Psoas muscle (tissue), 8 donors: ENCODE measurements around the gene ADAR. TPM values are rescaled to one million over a fixed set of nuclear protein-coding genes. Genes with fewer than 3 reads are reported as not detected.

Experiments used
- ATAC-seq, 4 donors: fragments of 200-7000 bp; cut with Tn5 transposase; one replicate each; pipeline ENCODE4 v1.9.1; 2020; ENCODE audit warnings: moderate library complexity in 3 of 4, mild to moderate bottlenecking in 2 of 4
- DNase-seq, 2 donors: peaks; one replicate each; pipeline ENCODE4 v3.0.0-alpha.2; 2020
- H3K27ac ChIP-seq: fragments of 200-600 bp; one replicate; pipeline ENCODE4 v1.8.0; 2022
- H3K27me3 ChIP-seq, 3 donors: fragments of 200-600 bp in 1 of 3; one replicate each; pipeline versions ENCODE4 v1.6.1 to v1.8.0; 2013 to 2022; ENCODE audit warnings: low read length in 2 of 3, mild to moderate bottlenecking in 2 of 3, moderate library complexity in 1 of 3; ENCODE audit not compliant: insufficient read depth in 3 of 3
- H3K36me3 ChIP-seq, 2 donors: fragments of 200-600 bp in 1 of 2; one replicate each; pipeline versions ENCODE4 v1.6.1 to v1.8.0; 2013 to 2022; ENCODE audit warnings: low read depth in 1 of 2, mild to moderate bottlenecking in 1 of 2, moderate library complexity in 1 of 2; ENCODE audit not compliant: insufficient read depth in 1 of 2
- H3K4me1 ChIP-seq: fragments of 200-600 bp; one replicate; pipeline ENCODE4 v1.8.0; 2022
- H3K4me3 ChIP-seq: fragments of 200-600 bp; one replicate; pipeline ENCODE4 v1.8.0; 2022; ENCODE audit warnings: mild to moderate bottlenecking
- H3K9me3 ChIP-seq: fragments of 200-600 bp; one replicate; pipeline ENCODE4 v1.8.0; 2022
- CTCF ChIP-seq: fragments of 200-600 bp; IDR thresholded peaks from one replicate; pipeline ENCODE4 v1.8.0; 2022; ENCODE audit warnings: antibody characterized with exemption
- WGBS, 3 donors: extraction: QIAGEN DNeasy Blood & Tissue Kit; methylation state at CpG; one replicate each; pipeline versions ENCODE4 v1.1.6 to v1.1.7; 2013; 5-methylcytosine and 5-hydroxymethylcytosine counted together
- intact Hi-C, 2 donors: fragments of 100-400 bp; cut with DNase I; formaldehyde crosslinking; loops; one replicate each; pipeline versions ENCODE4 v1.11.0 to v1.14.2; 2022
- polyA plus RNA-seq, 3 donors: library from polyadenylated mRNA; stranded (reverse); fragments of 200-250 nt; gene quantifications; one replicate each; pipeline ENCODE4 v1.2.3, GENCODE V29; 2013
- total RNA-seq, 4 donors: library from RNA; stranded (reverse); fragmentation: NEBNext Ultra II Directional in 2 of 4; extraction: Animal tissue kit (Norgen Biotek cat#: 25700) in 2 of 4; gene quantifications; one replicate each; pipeline versions ENCODE4 v1.2.1 to v1.2.4, GENCODE V29; 2021 to 2023
- donor health status: healthy with polysubstance abuse.
- donor health status: DM: no; HTN: no; CAD: no; lungs with moderate emphysema.
- donor health status: Bipolar disorder and iron deficiency.
- donor health status: healthy.
- donor health status: DM: yes; HTN: yes; CAD: no.
- donor health status: DM: no; HTN: no; CAD: no.
- donor health status: DM: no; HTN: no; CAD: no.
- donor health status: DM: yes; HTN: yes; CAD: no.

The ADAR gene
- total and polyA plus RNA-seq, 7 donors: 8.8 to 34.8 (median 21.1) TPM

GRCh38 chr1:154586641-154587040 is 21.3 kb downstream of the ADAR start:
- Histone ChIP-seq H3K9me3 (no peaks in the 10 kb centered on the region), H3K4me1 (no peaks in the 10 kb centered on the region), H3K4me3 (no peak overlapping the region), H3K27ac (no peak overlapping the region), H3K27me3 (no peaks in the 10 kb centered on the region), H3K36me3 (peaks cover 16 to 100% of the 10 kb centered on the region in 2 donors)
- no peak for DNase-seq
- no peak for TF ChIP-seq CTCF
- intact Hi-C loops: loop anchor here in 1 of 2 donors (5.0 kb wide), 1 partner anchor 306 kb away; no protein-coding TSS in a partner anchor
- ATAC-seq: no peak
- WGBS, 3 donors: 90 to 93% (median 93%) methylated on average over 6 of the region's 6 CpGs

- intact Hi-C loops: loop anchor here in 1 of 2 donors (5.0 kb wide), 1 partner anchor 306 kb away; no protein-coding TSS in a partner anchor
- Histone ChIP-seq H3K27me3 (no peaks in the 10 kb centered on the region), H3K9me3 (no peaks in the 10 kb centered on the region), H3K4me3 (no peak overlapping the region), H3K36me3 (peaks cover 16 to 100% of the 10 kb centered on the region in 2 donors), H3K27ac (no peak overlapping the region), H3K4me1 (no peaks in the 10 kb centered on the region)
- TF ChIP-seq CTCF: no peak
- ATAC-seq (no peak), DNase-seq (no peak)
- WGBS, 3 donors: 87 to 88% (median 88%) methylated on average over 10 of the region's 10 CpGs
Observed at GRCh38 chr1:154586231-154586630, 21.8 kb downstream of the ADAR start.

GRCh38 chr1:154584267-154584994 is 23.6 kb downstream of the ADAR start:
- no peaks in the 10 kb centered on the region for H3K4me1 ChIP-seq
- TF ChIP-seq CTCF: no peak
- ATAC-seq: no peak
- intact Hi-C loops: loop anchor here in 1 of 2 donors (5.0 kb wide), 1 partner anchor 303 kb away; no protein-coding TSS in a partner anchor
- H3K36me3 ChIP-seq: peaks cover 16 to 100% of the 10 kb centered on the region in 2 donors
- WGBS, 3 donors: 77 to 80% (median 80%) methylated on average over 9 of the region's 9 CpGs
- no peak overlapping the region for H3K27ac ChIP-seq
- H3K4me3 ChIP-seq: no peak overlapping the region
- no peaks in the 10 kb centered on the region for H3K9me3 ChIP-seq
- DNase-seq: no peak
- no peaks in the 10 kb centered on the region for H3K27me3 ChIP-seq

GRCh38 chr1:154583773-154584172 is 24.2 kb downstream of the ADAR start:
- DNase-seq (no peak), ATAC-seq (no peak)
- no peaks in the 10 kb centered on the region for H3K27me3 ChIP-seq
- H3K4me3 ChIP-seq: no peak overlapping the region
- no peak for TF ChIP-seq CTCF
- H3K27ac ChIP-seq: no peak overlapping the region
- WGBS, 3 donors: 42 to 68% (median 50%) methylated on average over 9 of the region's 9 CpGs
- intact Hi-C loops: loop anchor here in 1 of 2 donors (5.0 kb wide), 1 partner anchor 304 kb away; no protein-coding TSS in a partner anchor
- H3K36me3 ChIP-seq: peaks cover 16 to 98% of the 10 kb centered on the region in 2 donors
- H3K9me3 ChIP-seq: no peaks in the 10 kb centered on the region
- H3K4me1 ChIP-seq: no peaks in the 10 kb centered on the region
